Vagina (tissue), 2 donors: ENCODE data around the gene STKLD1. TPM values are rescaled to one million over a fixed set of nuclear protein-coding genes. Genes with fewer than 3 reads are reported as not detected.

Experiments used
- DNase-seq, 2 donors: peaks; one replicate each; pipeline ENCODE4 v3.0.0-alpha.2; 2017; ENCODE audit errors: extremely low spot score in 2 of 2
- H3K27ac ChIP-seq: fragments of 200-600 bp; sonication (generic); one replicate; pipeline ENCODE4 v1.5.1; 2019
- H3K27me3 ChIP-seq: fragments of 200-600 bp; sonication (generic); one replicate; pipeline ENCODE4 v1.5.1; 2019
- H3K36me3 ChIP-seq, 2 donors: fragments of 200-600 bp; sonication (generic); one replicate each; pipeline ENCODE4 v1.5.1; 2017 to 2019
- H3K4me1 ChIP-seq: fragments of 200-600 bp; sonication (generic); one replicate; pipeline ENCODE4 v1.5.1; 2019
- H3K4me3 ChIP-seq, 2 donors: fragments of 200-600 bp; sonication (generic); 1 replicate in 1 of 2; 2 replicates in 1 of 2; pipeline ENCODE4 v1.5.1; 2016 to 2019
- H3K9me3 ChIP-seq: fragments of 200-600 bp; sonication (generic); one replicate; pipeline ENCODE4 v1.5.1; 2019
- CTCF ChIP-seq, 3 experiments: fragments of 450-650 bp in 2 of 3; fragments of 200-600 bp in 1 of 3; sonication (generic) in 1 of 3; IDR thresholded peaks; one replicate each; pipeline ENCODE4 v1.5.1; 2017 to 2019; ENCODE audit warnings: antibody characterized with exemption in 3 of 3, mild to moderate bottlenecking in 2 of 3, moderate library complexity in 2 of 3
- POLR2A ChIP-seq, 2 donors: fragments of 450-650 bp; IDR thresholded peaks; one replicate each; pipeline ENCODE4 v1.6.1; 2017; ENCODE audit warnings: antibody characterized with exemption in 2 of 2, mild to moderate bottlenecking in 2 of 2, moderate library complexity in 2 of 2
- POLR2AphosphoS5 ChIP-seq, 2 donors: sonication (generic); formaldehyde crosslinking; IDR thresholded peaks; one replicate each; pipeline ENCODE4 v1.9.0; 2017; ENCODE audit warnings: antibody characterized with exemption in 2 of 2, mild to moderate bottlenecking in 2 of 2, low read depth in 1 of 2; ENCODE audit not compliant: insufficient read depth in 1 of 2
- intact Hi-C: fragments of 100-400 bp; cut with DNase I; formaldehyde crosslinking; loops from one replicate; pipeline ENCODE4 v1.15.1; 2023
- total RNA-seq: library from RNA; depleted of rRNA; stranded (reverse); fragments of >200 nt; gene quantifications from one replicate; pipeline ENCODE4 v1.2.3, GENCODE V29; 2016

The STKLD1 gene
- total RNA-seq, 1 donor from 2014 or later, result not detected

- no peaks in the 10 kb centered on the region for H3K27me3 ChIP-seq
- intact Hi-C loops, result no loop called here
- H3K9me3 ChIP-seq, result no peaks in the 10 kb centered on the region
- TF ChIP-seq POLR2AphosphoS5 (IDR thresholded peaks at IDR 0.05; ENCODE audit: insufficient read depth in 1 of 2, low read depth in 1 of 2), result no peak
- peak overlapping the region; percentile 25 to 40 for H3K4me3 ChIP-seq
- no peak for DNase-seq
- H3K4me1 ChIP-seq, result peaks cover 8% of the 10 kb centered on the region
- no peak overlapping the region for H3K27ac ChIP-seq
- H3K36me3 ChIP-seq, result no peaks in the 10 kb centered on the region
Measured at GRCh38 chr9:133428617-133429101, 52.5 kb downstream of the STKLD1 start.

- Histone ChIP-seq H3K9me3 (no peaks in the 10 kb centered on the region), H3K4me1 (peaks cover 8% of the 10 kb centered on the region), H3K27me3 (no peaks in the 10 kb centered on the region), H3K4me3 (peak overlapping the region; percentile 25 to 40), H3K27ac (no peak overlapping the region), H3K36me3 (no peaks in the 10 kb centered on the region)
- intact Hi-C loops, result no loop called here
- no peak for DNase-seq
- TF ChIP-seq POLR2AphosphoS5 (IDR thresholded peaks at IDR 0.05; ENCODE audit: insufficient read depth in 1 of 2, low read depth in 1 of 2) (no peak), CTCF (IDR thresholded peaks at IDR 0.05) (no peak), POLR2A (IDR thresholded peaks at IDR 0.05) (no peak)
Measured at GRCh38 chr9:133429214-133429613, 53.0 kb downstream of the STKLD1 start.

GRCh38 chr9:133429641-133430161 is 53.5 kb downstream of the STKLD1 start:
- H3K4me3 ChIP-seq, result no peak overlapping the region
- intact Hi-C loops, result no loop called here
- TF ChIP-seq POLR2AphosphoS5 (IDR thresholded peaks at IDR 0.05; ENCODE audit: insufficient read depth in 1 of 2, low read depth in 1 of 2) (no peak), POLR2A (IDR thresholded peaks at IDR 0.05) (no peak), CTCF (IDR thresholded peaks at IDR 0.05) (no peak)

GRCh38 chr9:133430244-133430643 is 54.1 kb downstream of the STKLD1 start:
- Histone ChIP-seq H3K27me3 (no peaks in the 10 kb centered on the region), H3K4me3 (no peak overlapping the region), H3K36me3 (no peaks in the 10 kb centered on the region), H3K9me3 (no peaks in the 10 kb centered on the region), H3K27ac (no peak overlapping the region), H3K4me1 (peaks cover 8% of the 10 kb centered on the region)
- intact Hi-C loops, result no loop called here
- no peak for DNase-seq
- TF ChIP-seq CTCF (IDR thresholded peaks at IDR 0.05) (no peak), POLR2A (IDR thresholded peaks at IDR 0.05) (no peak), POLR2AphosphoS5 (IDR thresholded peaks at IDR 0.05; ENCODE audit: insufficient read depth in 1 of 2, low read depth in 1 of 2) (no peak)

More at GRCh38 chr9:133429641-133430161, 53.5 kb downstream of the STKLD1 start:
- H3K27ac ChIP-seq, result no peak overlapping the region
- H3K4me1 ChIP-seq, result peaks cover 8% of the 10 kb centered on the region
- H3K36me3 ChIP-seq, result no peaks in the 10 kb centered on the region
- DNase-seq, result no peak
- no peaks in the 10 kb centered on the region for H3K9me3 ChIP-seq
- no peaks in the 10 kb centered on the region for H3K27me3 ChIP-seq

GRCh38 chr9:133433351-133433843 is 57.2 kb downstream of the STKLD1 start:
- H3K4me1 ChIP-seq, result peaks cover 8% of the 10 kb centered on the region
- TF ChIP-seq CTCF (IDR thresholded peaks at IDR 0.05), result no peak
- TF ChIP-seq POLR2AphosphoS5 (IDR thresholded peaks at IDR 0.05; ENCODE audit: insufficient read depth in 1 of 2, low read depth in 1 of 2), result no peak
- TF ChIP-seq POLR2A (IDR thresholded peaks at IDR 0.05), result no peak
- H3K4me3 ChIP-seq, result no peak overlapping the region
- no peaks in the 10 kb centered on the region for H3K9me3 ChIP-seq
- intact Hi-C loops, result no loop called here
- H3K27ac ChIP-seq, result no peak overlapping the region
- no peaks in the 10 kb centered on the region for H3K36me3 ChIP-seq
- no peaks in the 10 kb centered on the region for H3K27me3 ChIP-seq
- no peak for DNase-seq
